Endothelial cell of umbilical vein (primary cell): ENCODE results near the gene CYB5R4. TPM values are rescaled to one million over a fixed set of nuclear protein-coding genes. Genes with fewer than 3 reads are reported as not detected.

Experiments
- BruUV-seq: library from RNA; stranded (reverse); fragments of 400-500 nt; replicated peaks from 2 replicates; lab custom pipeline; 2021; lab: Mats Ljungman, UMichigan
- CTCF ChIA-PET: fragments of 300-600, 350-600 bp; sonication (Branson Sonifier 250); formaldehyde crosslinking; loops from one replicate; lab custom pipeline; 2021; ENCODE audit warnings: antibody characterized with exemption, inconsistent platforms; lab: Charles Lee
- POLR2A ChIA-PET: fragments of 300-600, 350-600 bp; sonication (Branson Sonifier 250); formaldehyde crosslinking; loops from one replicate; lab custom pipeline; 2021; ENCODE audit warnings: antibody characterized with exemption, inconsistent platforms; lab: Charles Lee
- DNase-seq: peaks from one replicate; pipeline ENCODE4 v3.0.0-alpha.2; 2011; ENCODE audit warnings: low read depth, low spot score
- FAIRE-seq: peaks from 2 replicates; lab custom pipeline; 2011; peaks lifted over from hg19 to GRCh38; lab: Jason Lieb, UNC
- H2AFZ ChIP-seq: 2 replicates; pipeline ENCODE4 v1.6.0; 2012; ENCODE audit warnings: low read depth, low read length, control low read depth, inconsistent platforms
- H3K27ac ChIP-seq: 2 replicates; pipeline ENCODE4 v1.5.1; 2011; ENCODE audit warnings: low read depth, mild to moderate bottlenecking, control low read depth, low read length, moderate library complexity; ENCODE audit not compliant: insufficient read depth
- H3K27me3 ChIP-seq, 2 experiments: 2 replicates each; pipeline versions ENCODE4 v1.6.0 to v1.6.1; 2011; ENCODE audit warnings: low read length in 2 of 2, mixed read lengths in 1 of 2; ENCODE audit not compliant: control insufficient read depth in 2 of 2, insufficient read depth in 2 of 2
- H3K36me3 ChIP-seq, 2 experiments: 2 replicates in 1 of 2; 3 replicates in 1 of 2; pipeline ENCODE4 v1.5.1; 2011; ENCODE audit warnings: low read length in 2 of 2, mild to moderate bottlenecking in 1 of 2, moderate library complexity in 1 of 2; ENCODE audit not compliant: control insufficient read depth in 2 of 2, insufficient read depth in 2 of 2; ENCODE audit errors: extremely low read depth in 1 of 2
- H3K4me1 ChIP-seq: 3 replicates; pipeline ENCODE4 v1.5.1; 2011; ENCODE audit warnings: mild to moderate bottlenecking, low read length; ENCODE audit not compliant: control insufficient read depth, insufficient read depth; ENCODE audit errors: extremely low read depth
- H3K4me2 ChIP-seq: 2 replicates; pipeline ENCODE4 v1.6.1; 2011; ENCODE audit warnings: low read length, control low read depth, mixed read lengths; ENCODE audit not compliant: insufficient read depth
- H3K4me3 ChIP-seq, 3 experiments: fragments of 200-600 bp in 1 of 3; sonication (generic), shearing (Covaris generic) in 1 of 3; replicated peaks in 1 of 3; 2 replicates each; pipeline ENCODE4 v1.5.1; 2011 to 2016; ENCODE audit warnings: control low read depth in 3 of 3, low read length in 3 of 3, mild to moderate bottlenecking in 2 of 3, inconsistent platforms in 1 of 3, low read depth in 1 of 3, moderate library complexity in 1 of 3; ENCODE audit not compliant: insufficient read depth in 1 of 3
- H3K79me2 ChIP-seq: 2 replicates; pipeline ENCODE4 v1.6.0; 2012; ENCODE audit warnings: low read length, inconsistent platforms; ENCODE audit not compliant: control insufficient read depth, insufficient read depth
- H3K9ac ChIP-seq: replicated peaks from 2 replicates; pipeline ENCODE3; 2011; ENCODE audit warnings: low read length, control low read depth; ENCODE audit not compliant: insufficient read depth; ENCODE audit errors: extremely low read depth
- H3K9me1 ChIP-seq: replicated peaks from 3 replicates; pipeline ENCODE4 v1.6.0; 2011; ENCODE audit warnings: mild to moderate bottlenecking, low read length; ENCODE audit not compliant: control insufficient read depth, insufficient read depth; ENCODE audit errors: extremely low read depth
- H3K9me3 ChIP-seq: replicated peaks from 2 replicates; pipeline ENCODE4 v1.5.1; 2012; ENCODE audit warnings: low read length, inconsistent platforms; ENCODE audit not compliant: control insufficient read depth, insufficient read depth
- H4K20me1 ChIP-seq: replicated peaks from 2 replicates; pipeline ENCODE3; 2011; ENCODE audit warnings: mild to moderate bottlenecking, low read length; ENCODE audit not compliant: control insufficient read depth, insufficient read depth; ENCODE audit errors: extremely low read depth
- CTCF ChIP-seq, 2 donors: IDR thresholded peaks; 1 replicate in 1 of 2; 2 replicates in 1 of 2; pipeline ENCODE4 v1.5.1; 2011; ENCODE audit warnings: low read length in 2 of 2, mild to moderate bottlenecking in 2 of 2, moderate library complexity in 2 of 2, control low read depth in 1 of 2, inconsistent platforms in 1 of 2, low read depth in 1 of 2; ENCODE audit not compliant: insufficient read depth in 1 of 2; ENCODE audit errors: extremely low read depth in 1 of 2
- EZH2 ChIP-seq: IDR thresholded peaks from 2 replicates; pipeline ENCODE4 v1.6.1; 2012; ENCODE audit warnings: borderline replicate concordance, low read depth, mild to moderate bottlenecking, moderate library complexity, low read length, inconsistent platforms; ENCODE audit not compliant: severe bottlenecking
- FOS ChIP-seq: IDR thresholded peaks from 2 replicates; pipeline ENCODE4 v1.6.1; 2011; ENCODE audit warnings: mild to moderate bottlenecking, low read length, moderate library complexity, borderline replicate concordance; ENCODE audit not compliant: insufficient read depth
- GATA2 ChIP-seq: IDR thresholded peaks from 2 replicates; pipeline ENCODE4 v1.7.0; 2011; ENCODE audit warnings: low read depth, mild to moderate bottlenecking, moderate library complexity, mixed read lengths, low read length; ENCODE audit not compliant: insufficient read length, insufficient read depth
- JUN ChIP-seq: IDR thresholded peaks from 2 replicates; pipeline ENCODE4 v1.6.1; 2011; ENCODE audit warnings: borderline replicate concordance, low read depth; ENCODE audit not compliant: insufficient read length, insufficient read depth
- MAX ChIP-seq: IDR thresholded peaks from 2 replicates; pipeline ENCODE4 v1.6.1; 2011; ENCODE audit not compliant: insufficient read depth, insufficient read length
- MYC ChIP-seq: IDR thresholded peaks from one replicate; pipeline ENCODE4 v1.6.1; 2011; ENCODE audit warnings: mild to moderate bottlenecking, low read depth, low read length
- POLR2A ChIP-seq: IDR thresholded peaks from 2 replicates; pipeline ENCODE4 v1.6.1; 2012; ENCODE audit warnings: low read depth, mild to moderate bottlenecking, control low read depth, low read length
- POLR2AphosphoS5 ChIP-seq: IDR thresholded peaks from 2 replicates; pipeline ENCODE4 v1.6.1; 2012; ENCODE audit warnings: low read depth, mild to moderate bottlenecking, control low read depth, low read length, moderate library complexity; ENCODE audit not compliant: insufficient read depth
- dilution Hi-C: fragments of 300-500 bp; cut with MboI; formaldehyde crosslinking; loops from one replicate; pipeline ENCODE4 v1.15.0; 2019; ENCODE audit warnings: low sequenced_read_pairs; ENCODE audit not compliant: extremely low pct_ligation_motif_present
- intact Hi-C: fragments of 100-400 bp; cut with micrococcal nuclease; formaldehyde crosslinking; loops from one replicate; pipeline ENCODE4 v1.10.0; 2022
- polyA plus RNA-seq, 4 experiments: library from polyadenylated mRNA; depleted of rRNA in 3 of 4; stranded (reverse) in 3 of 4; unstranded in 1 of 4; fragments of >200 nt; gene quantifications; 2 replicates each; pipeline versions ENCODE4 v1.2.1 to v1.2.3, GENCODE V29; 2011 to 2012; ENCODE audit warnings: missing spikeins in 1 of 4
- total RNA-seq: library from RNA; stranded (reverse); gene quantifications from 2 replicates; pipeline ENCODE4 v1.2.3, GENCODE V29; 2021

CYB5R4 gene
- total and polyA plus RNA-seq, 2 donors (not counting 3 experiments of a cell fraction or from before 2014, with no cell fraction given) = 3.1 to 13.4 TPM

GRCh38 chr6:83998021-83998584 lies 138.6 kb downstream of the CYB5R4 start:
- intact Hi-C loops (no loop called here), dilution Hi-C loops (no loop called here)
- H3K27ac ChIP-seq = no peak overlapping the region
- H3K9ac ChIP-seq = no peak overlapping the region
- ChIA-PET CTCF (no interaction called here), POLR2A (no interaction called here)
- H2AFZ ChIP-seq = no peak overlapping the region
- FAIRE-seq = no peak
- H3K9me1 ChIP-seq = no peaks in the 10 kb centered on the region
- BruUV-seq = no TSS peak
- H3K4me3 ChIP-seq = no peak overlapping the region
- H3K27me3 ChIP-seq = peaks cover 0 to 2% of the 10 kb centered on the region in 2 experiments
- H4K20me1 ChIP-seq = no peaks in the 10 kb centered on the region
- H3K9me3 ChIP-seq = no peaks in the 10 kb centered on the region
- DNase-seq = no peak
- H3K79me2 ChIP-seq = no peaks in the 10 kb centered on the region
- no peaks in the 10 kb centered on the region for H3K36me3 ChIP-seq
- no peak overlapping the region for H3K4me2 ChIP-seq
- TF ChIP-seq MYC = no peak
- TF ChIP-seq POLR2AphosphoS5 = no peak
- no peak for TF ChIP-seq JUN
- no peak for TF ChIP-seq GATA2
- no peak for TF ChIP-seq POLR2A
- no peak for TF ChIP-seq FOS
- H3K4me1 ChIP-seq = no peaks in the 10 kb centered on the region

- no peaks in the 10 kb centered on the region for H3K4me1 ChIP-seq
- H3K27me3 ChIP-seq = peaks cover 0 to 2% of the 10 kb centered on the region in 2 experiments
- H3K4me2 ChIP-seq = no peak overlapping the region
- H3K27ac ChIP-seq = no peak overlapping the region
- DNase-seq (no peak), FAIRE-seq (no peak)
- H4K20me1 ChIP-seq = no peaks in the 10 kb centered on the region
- H3K9me1 ChIP-seq = no peaks in the 10 kb centered on the region
- TF ChIP-seq FOS (no peak), EZH2 (no peak), POLR2AphosphoS5 (no peak), JUN (no peak), GATA2 (no peak), CTCF (IDR thresholded peaks at IDR 0.05; ENCODE audit: extremely low read depth in 1 of 2, insufficient read depth in 1 of 2, low read depth in 1 of 2, low read length in 2 of 2) (no peak), POLR2A (no peak), MAX (no peak), MYC (no peak)
- dilution Hi-C loops = no loop called here
- H3K36me3 ChIP-seq = no peaks in the 10 kb centered on the region
- ChIA-PET CTCF (no interaction called here), POLR2A (no interaction called here)
- no peak overlapping the region for H3K4me3 ChIP-seq
- BruUV-seq = no TSS peak
- H3K9me3 ChIP-seq = no peaks in the 10 kb centered on the region
- intact Hi-C loops = no loop called here
- no peak overlapping the region for H2AFZ ChIP-seq
- no peak overlapping the region for H3K9ac ChIP-seq
- no peaks in the 10 kb centered on the region for H3K79me2 ChIP-seq
These were observed 141.6 kb downstream of the CYB5R4 start for GRCh38 chr6:84001119-84001518.
